Hindlimb muscle (tissue), 1 donor: ENCODE data around the gene RAB25. TPM values are rescaled to one million over a fixed set of nuclear protein-coding genes. Genes with fewer than 3 reads are reported as not detected.
A peak's percentile ranks its signal among the peaks of the same experiment; 100 is the strongest.
"Not testable (repeated sequence)": the region's sequence is repeated elsewhere in the genome, so short reads cannot be mapped to it uniquely, and the experiment has no call there.

Experiments
- DNase-seq: peaks from one replicate; pipeline ENCODE4 v3.0.0-alpha.2; 2013
- polyA plus RNA-seq: library from polyadenylated mRNA; unstranded; fragments of 120-200 nt; gene quantifications from one replicate; pipeline ENCODE4 v1.2.1, GENCODE V29; 2013; ENCODE audit not compliant: insufficient read length

The RAB25 gene
- polyA plus RNA-seq, 1 donor: 1.0 TPM

DNA sequence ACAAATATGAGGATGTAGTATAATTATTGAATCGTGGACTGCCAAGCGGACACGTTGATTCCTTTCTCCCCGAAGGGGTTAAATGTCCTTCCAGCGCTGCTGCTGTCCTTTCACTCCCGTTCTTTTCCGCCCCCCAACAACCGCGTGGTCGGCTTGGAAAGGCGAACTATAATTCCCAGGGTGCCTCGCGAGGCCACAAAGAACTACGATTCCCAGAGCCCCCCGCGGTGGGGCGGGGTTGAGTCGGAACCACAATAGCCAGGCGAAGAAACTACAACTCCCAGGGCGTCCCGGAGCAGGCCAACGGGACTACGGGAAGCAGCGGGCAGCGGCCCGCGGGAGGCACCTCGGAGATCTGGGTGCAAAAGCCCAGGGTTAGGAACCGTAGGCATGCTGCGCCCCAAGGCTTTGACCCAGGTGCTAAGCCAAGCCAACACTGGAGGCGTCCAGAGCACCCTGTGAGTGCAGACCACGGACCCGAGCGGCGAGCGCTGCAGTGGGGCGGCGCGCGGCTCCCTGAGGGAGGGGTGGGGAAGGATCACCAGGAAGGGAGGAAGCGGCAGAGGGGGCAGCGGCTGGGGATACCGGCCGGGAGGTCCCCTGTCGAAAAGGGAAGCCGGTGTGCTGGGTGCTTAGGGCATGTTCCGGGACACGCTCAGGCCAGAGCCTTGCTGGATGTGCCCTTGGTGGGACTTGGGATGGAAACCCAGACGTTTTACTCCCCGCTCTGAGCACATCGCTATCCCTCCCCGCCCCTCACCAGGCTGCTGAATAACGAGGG, 6.3 kb upstream of the RAB25 start, which contains the start of gene LAMTOR2:
Gene LAMTOR2 (plus strand): TSS at position 283 of the 781 bp plus-strand sequence. CDS start 108 bp downstream, at position 391.
- DNase-seq: peak; percentile 99

DNA sequence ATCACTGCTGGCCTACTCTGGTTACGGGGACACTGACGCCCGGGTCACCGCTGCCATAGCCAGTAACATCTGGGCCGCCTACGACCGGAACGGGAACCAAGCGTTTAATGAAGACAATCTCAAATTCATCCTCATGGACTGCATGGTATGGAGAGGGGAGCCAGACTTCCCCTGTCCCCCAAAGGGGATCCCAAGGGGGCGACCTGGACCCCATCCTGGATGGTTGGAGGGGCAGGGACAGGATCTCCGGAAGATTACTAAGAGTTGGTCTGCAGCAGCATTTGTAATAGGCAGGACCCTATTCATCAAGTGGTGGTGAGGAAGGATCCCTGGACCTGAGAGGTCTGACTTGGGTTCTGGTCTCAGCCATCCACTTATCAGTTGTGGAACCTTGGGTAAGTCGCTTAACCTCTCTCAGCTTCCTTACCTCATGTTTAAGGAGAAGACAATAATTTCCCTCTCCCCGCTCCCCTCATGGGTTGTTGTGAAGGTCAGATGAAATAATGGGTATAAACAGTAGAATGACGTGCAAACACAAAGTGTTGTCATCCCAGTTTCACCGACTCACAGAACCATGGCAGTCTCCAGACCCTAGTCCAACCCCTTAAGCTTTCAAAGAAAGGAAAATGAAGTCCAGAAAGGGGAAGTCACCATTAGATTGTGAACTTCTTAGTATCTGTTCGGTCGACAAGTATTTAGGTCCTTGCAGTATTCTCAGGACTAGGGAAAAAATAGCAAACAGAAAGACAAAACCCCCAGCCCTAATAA, 5.5 kb upstream of the RAB25 start:
- DNase-seq: no peak

DNA sequence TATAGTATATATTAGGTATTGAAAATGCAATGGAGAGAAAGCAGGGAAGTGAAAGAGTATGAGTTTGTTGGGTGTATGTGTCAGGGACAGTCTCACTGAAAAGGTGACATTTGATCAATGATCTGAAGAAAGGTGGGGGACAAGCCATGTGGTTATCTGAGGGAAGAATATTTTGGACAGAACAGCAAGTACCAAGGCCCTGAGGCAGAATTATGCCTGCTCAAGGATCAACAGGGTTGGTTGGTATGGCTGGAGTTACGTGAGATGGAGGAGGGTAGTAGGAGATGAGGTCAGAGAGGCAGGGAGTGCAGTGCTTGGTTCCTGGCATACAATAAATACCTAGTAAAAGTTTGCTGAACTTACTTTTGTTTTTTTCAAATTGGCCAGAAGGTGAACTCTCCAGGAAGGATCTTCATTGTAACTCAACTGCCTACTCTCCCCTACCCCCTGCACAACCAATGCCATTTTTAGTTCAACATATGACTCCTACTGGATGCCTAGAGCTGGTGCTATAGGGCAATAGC, 4.6 kb upstream of the RAB25 start:
- no peak for DNase-seq

DNA sequence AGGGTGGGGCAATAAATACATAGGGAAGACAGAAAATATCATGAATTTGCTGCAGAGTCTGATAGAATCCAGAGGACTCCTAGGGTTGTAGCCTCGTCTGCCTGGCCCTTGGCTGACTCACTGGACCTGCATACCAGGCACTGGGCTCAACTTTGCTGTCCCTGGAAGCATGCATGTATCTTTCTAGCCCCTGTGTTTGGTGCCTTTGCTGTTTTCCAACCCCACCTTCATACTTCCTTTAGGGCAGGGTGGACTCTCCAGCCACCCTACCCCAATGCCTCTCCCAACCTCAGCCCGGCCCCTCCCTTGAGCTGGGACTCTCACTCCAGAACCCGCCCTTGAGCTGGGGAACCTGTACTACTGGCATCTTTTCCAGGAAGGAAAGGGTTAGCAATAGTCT, 1.2 kb downstream of the RAB25 start:
- no peak for DNase-seq

DNA sequence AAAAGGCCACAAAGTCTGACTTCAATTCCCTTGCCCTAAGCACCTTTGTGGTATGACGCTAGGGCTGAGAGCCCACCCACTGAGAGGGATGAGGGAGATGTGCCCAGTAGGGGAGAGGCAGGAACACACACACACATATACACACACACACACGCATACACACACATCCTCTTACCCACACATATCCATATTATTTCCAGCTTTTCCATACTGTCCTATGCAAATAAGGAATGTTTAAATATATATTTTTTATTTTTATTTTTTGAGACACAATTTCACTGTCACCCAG, 3.0 kb downstream of the RAB25 start:
- no peak for DNase-seq

DNA sequence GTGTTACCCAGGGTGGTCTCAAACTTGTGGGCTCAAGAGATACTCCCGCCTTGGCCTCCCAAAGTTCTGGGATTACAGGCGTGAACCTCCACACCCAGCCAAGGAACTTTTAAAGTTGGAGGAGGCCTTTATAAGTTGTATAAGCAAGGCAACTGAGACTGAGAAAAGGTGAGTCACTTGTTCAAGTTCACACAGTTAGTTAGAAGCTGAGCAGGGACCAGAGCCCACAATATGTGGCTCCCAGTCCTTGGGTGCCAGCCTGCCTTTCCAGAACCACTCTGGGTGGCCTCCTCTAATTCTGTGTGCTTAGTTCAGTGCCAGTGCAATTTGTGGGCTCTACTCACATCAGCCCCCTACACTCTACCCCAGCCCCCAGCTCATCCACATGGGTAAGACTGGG, 3.7 kb downstream of the RAB25 start:
- no peak for DNase-seq

DNA sequence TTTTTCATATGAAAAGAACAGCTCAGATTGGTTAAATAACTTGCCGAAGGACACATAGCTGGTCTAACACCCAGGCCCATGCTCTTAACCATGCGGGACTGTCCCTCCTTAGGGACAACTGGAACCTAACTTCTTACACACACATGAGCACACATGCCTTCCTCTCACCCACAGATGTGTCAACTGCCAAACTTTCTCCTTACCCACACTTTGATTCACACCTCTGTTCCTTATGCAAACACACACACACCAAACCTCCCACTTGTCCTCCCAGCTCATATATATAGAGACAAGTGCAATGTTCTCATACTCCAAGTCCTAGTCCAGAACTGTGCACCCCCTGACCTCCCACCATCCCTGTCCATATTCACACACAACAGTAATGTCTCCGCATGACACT, 4.3 kb downstream of the RAB25 start:
- no peak for DNase-seq

DNA sequence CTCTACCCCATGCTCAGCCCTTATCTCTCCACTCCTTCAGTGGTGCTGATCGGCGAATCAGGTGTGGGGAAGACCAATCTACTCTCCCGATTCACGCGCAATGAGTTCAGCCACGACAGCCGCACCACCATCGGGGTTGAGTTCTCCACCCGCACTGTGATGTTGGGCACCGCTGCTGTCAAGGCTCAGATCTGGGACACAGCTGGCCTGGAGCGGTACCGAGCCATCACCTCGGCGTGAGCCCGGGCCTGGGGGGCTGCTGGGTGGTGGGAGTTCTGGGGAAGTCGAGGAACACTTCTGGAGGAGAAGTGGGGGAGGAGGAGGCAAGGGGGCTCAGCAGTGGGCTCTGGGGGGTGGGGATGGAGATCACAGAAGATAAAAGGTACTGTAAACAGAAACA, 4.9 kb downstream of the RAB25 start:
- DNase-seq: no peak

DNA sequence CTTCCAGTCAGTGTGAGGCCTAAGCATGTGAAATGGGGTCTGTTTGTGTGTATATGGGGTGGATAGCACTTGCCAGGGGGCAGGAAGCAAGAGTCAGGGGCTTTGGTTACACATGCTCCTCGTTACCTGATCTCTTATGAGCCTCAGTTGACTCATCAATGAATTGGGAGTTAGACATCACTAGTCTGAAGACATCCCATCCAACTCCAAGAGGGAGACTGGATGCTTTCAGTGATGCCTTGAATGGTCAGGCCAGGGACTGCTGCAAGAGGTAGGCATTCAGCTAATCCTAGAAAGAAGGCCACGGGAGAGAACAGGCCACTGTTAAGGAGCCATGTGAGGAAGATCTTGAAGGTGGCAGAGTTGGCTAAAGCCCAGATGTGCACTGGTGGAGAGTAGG, 6.3 kb downstream of the RAB25 start:
- DNase-seq: no peak

DNA sequence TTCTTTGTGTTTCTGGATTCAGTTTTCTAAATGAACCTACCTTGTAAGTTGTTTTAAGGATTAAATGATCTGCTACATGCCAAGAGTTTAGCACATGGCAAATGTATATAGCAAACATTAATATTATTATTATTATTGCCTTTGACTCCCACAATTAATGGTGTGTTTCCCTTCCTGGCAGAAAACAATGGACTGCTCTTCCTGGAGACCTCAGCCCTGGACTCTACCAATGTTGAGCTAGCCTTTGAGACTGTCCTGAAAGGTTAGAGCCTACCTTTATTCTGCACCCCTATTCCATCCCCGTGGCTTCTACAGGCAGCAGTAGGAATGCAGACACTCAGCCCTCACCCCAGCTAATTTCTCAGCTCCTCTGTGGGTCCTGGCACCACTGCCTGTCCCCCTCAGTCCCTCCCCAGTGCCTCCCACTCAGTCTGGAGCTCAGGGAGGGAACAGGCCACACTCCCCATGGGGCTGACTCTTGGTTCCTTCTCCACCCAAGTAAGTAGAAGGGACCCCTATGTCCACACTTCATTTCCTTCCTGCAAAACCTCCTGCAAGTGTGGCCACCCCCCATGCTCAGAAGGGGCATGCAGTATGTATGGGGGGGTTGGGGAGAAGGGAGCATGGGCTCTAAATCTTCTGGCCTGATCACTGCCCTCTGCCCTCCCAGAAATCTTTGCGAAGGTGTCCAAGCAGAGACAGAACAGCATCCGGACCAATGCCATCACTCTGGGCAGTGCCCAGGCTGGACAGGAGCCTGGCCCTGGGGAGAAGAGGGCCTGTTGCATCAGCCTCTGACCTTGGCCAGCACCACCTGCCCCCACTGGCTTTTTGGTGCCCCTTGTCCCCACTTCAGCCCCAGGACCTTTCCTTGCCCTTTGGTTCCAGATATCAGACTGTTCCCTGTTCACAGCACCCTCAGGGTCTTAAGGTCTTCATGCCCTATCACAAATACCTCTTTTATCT, 8.8 kb downstream of the RAB25 start:
- DNase-seq: no peak

DNA sequence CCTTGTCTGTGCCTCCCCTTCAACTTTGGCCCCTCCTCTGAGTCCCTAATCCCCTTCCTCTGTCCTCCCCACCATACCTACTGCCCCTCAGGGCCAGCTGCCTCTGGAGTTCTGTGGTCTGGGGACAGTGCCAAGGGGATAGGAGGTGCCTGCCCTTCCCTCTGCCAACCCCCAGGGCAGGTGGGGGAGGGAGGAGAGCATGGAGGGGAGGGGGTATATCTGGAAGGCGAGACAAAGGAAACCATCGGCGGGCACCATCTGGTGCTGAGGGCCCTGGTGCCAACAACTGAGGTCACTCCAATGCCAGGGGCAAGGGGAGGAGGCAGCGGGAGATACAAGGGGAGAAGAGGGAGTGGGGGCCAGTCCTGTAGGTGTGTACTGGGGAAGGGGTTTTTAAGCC, 9.6 kb downstream of the RAB25 start:
- DNase-seq: no peak

DNA sequence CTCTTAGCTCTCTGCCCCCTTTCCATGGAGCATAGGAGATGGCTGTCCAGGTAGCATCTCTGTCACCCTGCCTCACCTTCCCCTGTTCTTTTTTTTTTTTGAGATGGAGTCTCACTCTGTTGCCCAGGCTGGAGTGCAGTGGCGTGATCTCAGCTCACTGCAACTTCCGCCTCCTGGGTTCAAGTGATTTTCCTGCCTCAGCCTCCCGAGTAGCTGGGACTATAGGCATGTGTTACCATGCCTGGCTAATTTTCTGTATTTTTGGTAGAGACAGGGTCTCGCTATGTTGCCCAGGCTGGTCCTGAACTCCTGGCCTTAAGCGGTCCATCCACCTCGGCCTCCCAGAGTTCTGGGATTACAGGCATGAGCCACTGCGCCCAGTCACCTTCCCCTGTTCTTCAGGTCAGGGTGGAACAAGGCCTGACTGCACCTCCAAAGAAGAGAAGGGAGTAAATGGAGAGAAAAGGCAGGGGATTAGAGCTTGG, 10.4 kb downstream of the RAB25 start:
- not testable (repeated sequence) for DNase-seq

DNA sequence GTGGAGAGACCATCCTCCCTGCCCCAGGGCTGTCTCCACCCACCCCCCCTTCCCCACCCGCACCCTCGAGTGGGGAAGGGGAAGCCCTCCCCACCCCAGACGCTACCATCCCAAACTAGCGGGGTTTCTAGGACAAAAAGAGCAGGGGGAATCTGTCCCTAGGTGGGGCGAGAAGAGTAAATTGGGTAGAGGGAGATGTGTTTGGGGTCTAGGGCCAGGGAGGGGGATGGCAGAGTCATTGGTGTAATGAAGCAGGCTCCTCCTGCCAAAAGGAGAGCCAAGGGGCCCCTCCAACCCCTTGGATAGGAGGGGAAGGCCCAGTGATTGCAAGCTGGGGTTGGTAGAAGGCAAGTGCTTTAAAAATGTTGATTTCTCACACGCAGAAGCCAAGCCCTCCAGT, 11.3 kb downstream of the RAB25 start:
- no peak for DNase-seq

DNA sequence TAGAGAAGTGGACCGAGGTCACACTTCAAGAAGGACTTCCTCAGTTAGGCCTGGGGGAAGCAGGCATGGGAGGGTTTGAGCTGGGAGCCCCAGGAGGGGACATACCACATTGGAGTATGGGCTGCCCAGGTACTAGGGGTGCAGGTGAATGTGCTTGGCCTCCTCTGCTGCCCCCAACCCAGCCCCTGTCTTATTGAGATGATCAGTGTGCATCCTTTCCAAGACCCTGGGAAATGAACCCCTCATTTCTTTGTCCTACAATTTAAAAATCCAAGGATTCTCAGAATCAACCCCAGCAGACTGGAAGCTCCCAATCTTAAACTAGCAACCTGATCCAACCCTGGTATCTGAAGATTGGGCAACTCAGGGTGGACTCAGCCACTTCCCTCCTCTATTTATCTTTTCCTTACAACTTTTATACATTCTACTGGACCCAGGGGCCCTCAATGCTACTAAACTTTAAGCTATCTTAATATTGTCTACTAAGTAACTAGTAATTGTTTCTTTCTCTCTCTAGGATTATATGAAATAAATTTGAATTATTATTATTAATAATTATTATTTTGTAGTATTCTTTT, 12.2 kb downstream of the RAB25 start:
- DNase-seq: no peak

DNA sequence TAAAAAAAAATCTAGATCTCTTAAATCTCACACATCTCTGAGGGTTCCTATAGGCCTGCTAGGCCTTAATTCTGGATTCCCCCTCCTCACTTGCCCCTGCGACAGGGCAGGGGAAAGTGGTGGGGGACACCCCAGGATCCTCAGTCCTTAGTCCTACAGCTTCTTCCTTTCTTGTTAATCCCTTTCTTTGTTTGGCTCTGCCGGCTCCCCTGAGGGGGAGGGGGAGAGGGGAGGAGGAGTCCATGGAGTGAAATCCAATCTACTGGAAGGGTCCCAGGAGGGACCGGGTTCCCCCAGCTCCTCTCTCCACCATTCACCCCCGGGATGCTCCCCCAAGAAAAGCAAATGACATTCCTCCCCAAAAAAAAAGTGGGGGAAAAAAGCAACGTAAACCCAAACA, 12.8 kb downstream of the RAB25 start:
- no peak for DNase-seq

DNA sequence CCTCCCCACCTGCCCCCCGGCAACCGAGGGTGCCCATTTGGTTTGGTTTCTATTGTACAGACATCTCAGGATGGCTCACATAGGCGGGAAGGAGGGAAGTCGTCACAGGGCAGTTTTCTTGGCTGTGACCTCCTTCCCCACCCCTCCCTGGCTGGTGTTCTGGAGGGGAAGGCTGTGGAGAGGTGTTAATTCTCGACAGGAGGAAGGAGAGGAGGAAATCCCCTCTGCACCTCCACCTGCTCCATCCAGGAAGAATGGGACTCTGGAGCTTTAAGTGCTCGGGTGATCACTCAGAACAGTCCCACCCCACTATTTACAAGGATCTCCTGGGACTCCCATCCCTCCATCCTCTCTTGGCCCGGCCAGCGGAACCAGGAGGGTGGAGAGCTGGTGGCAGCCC, 13.7 kb downstream of the RAB25 start:
- DNase-seq: no peak

DNA sequence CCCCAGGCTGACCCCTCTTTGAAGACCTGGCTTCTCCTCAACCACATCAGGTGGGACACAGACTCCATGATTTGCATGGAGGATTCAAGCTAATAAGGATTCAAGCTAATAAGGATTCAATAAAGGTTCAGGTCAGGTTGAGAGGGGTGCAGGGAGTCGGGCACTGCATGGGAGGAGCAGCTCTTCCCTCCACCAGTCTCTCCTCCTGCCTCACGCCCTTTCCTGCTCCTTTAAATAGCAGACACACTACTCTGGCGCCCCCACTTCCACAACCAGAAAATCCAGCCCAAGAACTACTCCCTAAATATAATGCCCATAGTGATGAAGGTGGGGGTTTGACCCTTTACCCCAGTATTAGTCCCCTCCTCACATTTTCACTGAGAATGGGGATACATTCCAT, 14.2 kb downstream of the RAB25 start:
- DNase-seq: no peak

DNA sequence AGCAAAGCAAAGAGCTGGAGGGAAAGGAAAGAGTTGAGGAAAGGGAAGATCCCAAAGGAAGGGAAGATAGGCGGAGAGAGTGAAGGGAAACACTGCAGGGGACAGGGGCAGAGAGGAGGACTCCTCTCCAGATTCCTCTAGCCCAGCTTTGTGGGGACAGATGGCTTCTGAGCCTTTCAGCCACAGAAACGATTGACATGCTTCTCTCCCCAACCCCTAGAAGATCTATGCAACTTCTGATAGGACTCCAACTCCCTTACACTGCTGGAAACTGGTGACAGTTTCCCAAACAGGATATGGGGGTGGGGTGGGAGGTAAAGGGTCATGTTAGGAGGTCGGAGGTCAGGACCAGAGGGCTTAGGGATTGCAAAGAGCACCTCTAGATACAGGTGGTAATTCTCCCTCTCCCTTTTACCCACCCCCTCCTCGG, 14.8 kb downstream of the RAB25 start:
- DNase-seq: no peak

DNA sequence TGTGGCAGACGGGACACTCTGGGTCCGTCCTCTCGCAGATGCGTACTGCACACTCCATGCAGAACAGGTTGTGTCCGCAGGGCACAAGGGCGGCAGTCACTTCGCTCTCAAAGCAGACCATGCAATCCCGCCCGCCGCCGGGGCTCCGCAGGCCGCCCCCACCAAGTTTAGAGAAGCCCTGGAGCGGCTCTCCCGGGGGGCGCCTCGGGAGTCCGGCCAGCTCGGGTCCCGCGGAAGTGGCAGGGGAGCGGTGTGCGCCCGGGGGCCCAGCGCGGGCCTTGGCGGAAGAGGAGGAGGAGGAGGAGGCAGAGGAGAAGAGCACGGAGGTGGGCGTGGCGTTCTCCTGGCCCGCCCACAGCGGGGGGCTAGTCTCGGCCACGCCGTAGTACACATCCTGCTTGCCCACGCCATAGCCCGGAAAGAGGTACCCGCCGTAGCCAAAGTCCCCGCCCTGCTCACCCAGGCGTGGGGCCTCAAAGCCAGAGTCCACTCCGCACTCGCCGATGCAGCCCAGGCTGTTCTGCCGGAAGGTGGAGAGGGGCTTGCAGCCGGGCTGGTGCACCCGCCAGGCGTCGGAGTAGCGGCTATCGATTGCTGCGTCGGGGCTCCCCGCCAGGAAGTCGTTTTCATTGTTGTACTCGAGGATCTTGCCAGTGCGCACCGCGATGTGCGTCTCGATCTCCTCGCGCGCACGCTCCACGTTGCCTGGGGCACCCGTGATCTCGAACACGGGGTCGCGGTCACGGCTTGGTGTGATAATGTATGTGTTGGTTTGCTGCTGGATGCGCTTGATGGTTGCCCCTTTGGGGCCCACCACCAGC, 15.9 kb downstream of the RAB25 start:
- peak; percentile 56 for DNase-seq

DNA sequence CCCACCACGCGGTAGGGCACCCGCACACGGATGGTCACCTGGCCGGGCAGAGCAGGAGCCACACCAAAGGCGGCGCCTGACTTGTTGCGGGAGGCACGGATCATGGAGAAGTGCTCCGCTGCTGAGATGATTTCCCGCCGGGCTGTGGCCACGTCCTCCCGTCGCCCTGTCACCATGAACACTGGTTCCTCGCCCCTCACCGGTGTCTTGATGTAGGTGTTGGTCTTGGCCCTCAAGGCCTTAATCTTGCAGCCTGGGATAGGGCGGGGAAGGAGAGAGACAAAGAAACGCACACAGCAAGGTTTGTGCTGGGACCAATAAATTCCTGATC, 16.4 kb downstream of the RAB25 start:
- DNase-seq: no peak

DNA sequence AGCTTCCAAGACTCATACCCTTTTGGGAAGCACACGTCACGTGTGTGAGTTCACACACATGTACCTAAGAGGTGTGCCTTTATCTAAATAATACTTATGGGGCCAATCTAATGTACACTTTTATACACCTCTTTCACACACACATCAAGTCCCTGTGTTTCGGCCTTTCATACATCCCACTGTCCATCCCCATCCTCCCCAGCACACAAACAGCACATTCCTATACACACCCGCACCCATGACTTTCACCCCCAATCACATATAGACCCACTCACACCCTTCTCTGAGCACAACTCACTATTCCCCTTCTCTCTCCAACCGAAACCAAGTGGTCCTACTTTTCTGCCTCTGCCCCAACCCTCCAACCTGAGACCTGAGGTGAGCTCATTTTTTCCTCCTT, 17.8 kb downstream of the RAB25 start:
- DNase-seq: no peak

DNA sequence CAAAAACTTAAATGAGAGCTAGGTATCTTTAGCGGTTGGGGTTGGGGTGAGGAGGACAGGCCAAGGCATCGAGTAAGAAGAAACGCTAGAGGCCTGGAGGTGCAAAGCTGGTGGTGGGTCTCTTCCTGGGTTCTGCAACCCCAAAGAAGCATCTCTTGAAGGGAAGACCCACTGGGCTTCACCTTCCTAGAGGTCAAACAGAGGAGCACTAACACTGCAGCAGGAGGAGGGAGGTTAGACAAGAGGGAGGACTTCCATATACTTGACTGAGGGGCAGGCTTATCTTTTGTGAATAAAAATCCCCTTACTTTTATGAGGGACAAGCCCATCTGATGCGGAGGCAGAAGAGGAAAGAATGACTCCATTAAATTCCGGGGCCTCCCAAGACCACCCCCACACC, 18.8 kb downstream of the RAB25 start:
- no peak for DNase-seq
